Brain pericyte (primary cell): ENCODE measurements around the gene S100A7.
"Not testable (repeated sequence)": the region's sequence is repeated elsewhere in the genome, so short reads cannot be mapped to it uniquely, and the experiment has no call there.

ENCODE experiments used
- DNase-seq: peaks from one replicate; pipeline ENCODE4 v3.0.0-alpha.2; 2012; ENCODE audit warnings: low read depth, low spot score

S100A7 gene

DNA sequence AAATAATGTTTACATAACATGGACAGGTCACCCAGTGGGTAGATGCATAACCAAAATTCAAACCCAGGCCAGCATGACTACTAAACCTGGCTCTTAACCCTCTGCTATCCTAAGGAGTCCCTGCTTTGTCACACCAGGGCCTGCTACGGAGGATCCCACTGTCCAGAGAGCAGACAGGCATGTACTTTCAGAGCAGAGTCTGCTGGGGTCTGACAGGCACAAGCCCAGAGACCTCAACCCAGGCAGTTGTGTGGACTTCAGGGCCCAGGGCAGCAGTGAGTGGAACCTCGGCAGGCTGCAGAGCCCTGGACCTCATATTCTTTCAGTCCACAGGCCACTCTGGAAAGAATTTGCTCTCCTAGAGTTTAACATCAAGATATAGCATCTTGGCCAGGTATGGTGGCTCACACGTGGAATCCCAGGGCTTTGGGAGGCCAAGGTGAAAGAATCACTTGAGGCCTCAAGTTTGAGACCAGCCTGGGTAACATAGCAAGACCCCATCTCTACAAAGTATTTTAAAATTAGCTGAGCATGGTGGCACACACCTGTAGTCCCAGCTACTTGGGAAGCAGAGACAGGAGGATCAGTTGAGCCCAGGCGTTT is 16.1 kb upstream of the S100A7 start:
- no peak for DNase-seq

DNA sequence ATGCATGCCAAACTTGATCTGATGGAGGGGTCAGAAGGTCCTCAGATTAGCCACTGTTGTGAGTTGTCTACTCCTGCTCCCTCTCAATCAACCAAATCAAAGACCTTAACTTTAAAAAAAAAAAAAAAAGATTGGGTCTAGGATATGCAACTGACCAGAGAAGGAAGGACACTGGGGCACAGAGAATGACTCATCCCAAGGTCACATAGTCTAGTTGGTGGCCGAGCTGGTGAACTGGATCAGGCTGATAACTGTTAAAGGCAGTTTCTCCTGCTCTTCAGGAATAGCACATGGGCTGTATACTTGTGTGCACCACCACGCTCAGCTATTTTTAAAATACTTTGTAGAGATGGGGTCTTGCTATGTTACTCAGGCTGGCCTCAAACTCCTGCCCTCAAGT is 14.8 kb upstream of the S100A7 start:
- no peak for DNase-seq

DNA sequence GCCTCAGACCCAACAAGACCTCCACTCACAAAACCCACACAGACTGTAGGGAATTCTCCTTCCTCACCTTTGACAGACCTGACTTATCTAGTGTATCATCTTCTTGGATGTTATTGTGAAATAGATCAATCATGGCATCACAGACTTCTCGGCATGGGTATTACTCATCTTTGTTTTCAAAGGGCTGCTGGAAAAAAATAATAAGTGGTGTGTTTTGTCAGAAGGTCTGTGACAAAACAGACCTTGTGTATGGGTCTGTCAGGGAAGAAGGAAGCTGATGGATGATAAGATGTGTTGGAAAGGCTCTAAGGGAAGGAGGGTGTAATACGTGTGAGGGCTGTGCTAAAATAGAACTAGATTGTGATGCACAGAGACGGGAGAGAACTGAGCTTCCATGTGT is 13.9 kb upstream of the S100A7 start:
- DNase-seq = no peak

GRCh38 chr1:153470707-153471106 is 10.3 kb upstream of the S100A7 start:
- DNase-seq = no peak

- no peak for DNase-seq
Observed at GRCh38 chr1:153466908-153467307, 6.5 kb upstream of the S100A7 start.

GRCh38 chr1:153465811-153466636 is 5.6 kb upstream of the S100A7 start:
- no peak for DNase-seq

- not testable (repeated sequence) for DNase-seq
Observed at GRCh38 chr1:153462741-153463140, 2.3 kb upstream of the S100A7 start.

DNA sequence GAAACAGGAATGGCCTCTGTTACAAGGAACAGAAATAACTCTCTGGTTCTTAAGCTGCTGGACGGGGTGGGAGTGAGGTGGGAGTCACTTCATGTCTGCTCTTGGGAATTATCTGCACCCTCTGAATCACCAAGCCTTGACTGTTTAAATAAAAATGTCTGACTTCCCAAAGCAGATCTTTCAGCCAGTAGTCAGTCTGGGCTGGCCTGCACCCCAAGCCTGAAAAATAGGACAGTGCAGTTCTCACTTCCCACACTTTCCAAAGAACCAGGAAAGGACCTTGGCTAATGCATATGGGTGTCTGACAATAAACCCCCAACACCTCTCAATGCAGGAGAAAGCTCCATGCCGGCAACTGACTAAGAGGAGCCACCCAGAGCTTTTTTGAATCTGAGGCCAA is 796 bp downstream of the S100A7 start:
- DNase-seq = no peak

DNA sequence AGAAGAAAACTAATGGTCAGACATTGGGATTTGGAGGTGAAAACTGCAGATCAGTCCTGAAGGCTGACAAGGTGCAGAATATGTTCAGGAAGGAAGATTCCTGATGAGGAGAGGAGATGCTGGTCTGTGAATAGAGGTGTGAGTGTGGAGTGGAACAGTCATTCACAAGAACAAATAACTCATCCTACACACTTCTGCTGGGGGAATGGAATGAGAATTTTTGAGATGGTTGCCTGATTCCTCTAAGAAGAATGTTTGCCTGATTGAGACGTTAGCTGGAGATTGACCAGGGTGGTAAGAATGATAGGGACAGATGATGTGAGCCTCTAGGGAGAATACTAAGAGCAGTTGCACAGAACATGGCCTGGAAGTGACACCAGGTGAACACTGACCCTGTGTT is 4.1 kb downstream of the S100A7 start:
- no peak for DNase-seq

- DNase-seq = not testable (repeated sequence)
Observed at GRCh38 chr1:153448851-153449250, 11.6 kb downstream of the S100A7 start.

DNA sequence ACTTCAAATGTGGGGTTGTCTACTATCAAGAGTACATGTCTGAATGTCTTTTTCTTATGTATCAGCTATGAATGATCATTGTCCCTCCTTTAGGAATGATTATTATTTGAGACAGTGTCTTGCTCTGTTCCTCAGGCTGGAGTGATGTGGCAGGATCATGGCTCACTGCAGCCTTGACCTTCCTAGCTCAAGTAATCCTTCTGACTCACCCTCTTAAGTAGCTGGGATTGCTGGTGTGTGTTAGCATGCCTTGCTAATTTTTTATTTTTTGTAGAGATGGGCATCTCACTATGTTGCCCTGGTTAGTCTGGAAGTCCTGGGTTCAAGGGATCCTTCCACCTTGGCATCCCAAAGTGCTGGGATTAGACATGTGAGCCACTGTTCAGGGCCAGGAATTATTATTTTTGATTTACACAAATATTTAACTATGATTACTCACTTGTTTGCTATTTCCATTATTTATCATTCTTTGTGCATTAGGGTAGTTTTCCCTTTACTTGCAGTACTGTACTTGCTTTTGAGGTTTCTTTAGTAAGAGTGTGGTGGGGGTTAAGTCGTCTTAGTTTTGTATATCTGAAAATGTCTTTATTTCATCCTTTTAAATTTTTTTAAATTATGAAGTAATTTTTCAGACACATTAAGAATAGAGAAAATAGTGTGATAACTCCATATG is 12.8 kb downstream of the S100A7 start:
- DNase-seq = no peak

- DNase-seq = no peak
Observed at GRCh38 chr1:153444078-153444477, 16.4 kb downstream of the S100A7 start.

DNA sequence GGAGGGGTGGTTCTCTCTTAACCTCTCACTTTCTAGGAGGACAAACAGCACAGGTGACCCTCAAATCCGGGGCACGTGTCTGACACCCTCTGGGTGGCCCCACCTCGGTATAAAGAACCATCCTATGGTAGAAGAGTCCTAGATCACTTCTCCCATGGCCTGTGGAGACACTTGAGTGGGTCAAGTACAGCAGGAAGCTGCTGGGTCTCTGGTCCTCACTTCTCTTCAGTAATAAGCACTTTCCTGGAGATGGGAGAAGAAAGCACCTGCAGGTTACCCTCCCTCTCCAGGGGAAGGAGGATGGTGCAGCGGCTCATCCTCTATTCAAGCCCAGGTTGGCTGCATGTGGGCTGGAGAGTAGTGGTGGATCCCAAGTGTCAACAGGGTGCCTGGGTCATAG is 17.0 kb downstream of the S100A7 start:
- no peak for DNase-seq

DNA sequence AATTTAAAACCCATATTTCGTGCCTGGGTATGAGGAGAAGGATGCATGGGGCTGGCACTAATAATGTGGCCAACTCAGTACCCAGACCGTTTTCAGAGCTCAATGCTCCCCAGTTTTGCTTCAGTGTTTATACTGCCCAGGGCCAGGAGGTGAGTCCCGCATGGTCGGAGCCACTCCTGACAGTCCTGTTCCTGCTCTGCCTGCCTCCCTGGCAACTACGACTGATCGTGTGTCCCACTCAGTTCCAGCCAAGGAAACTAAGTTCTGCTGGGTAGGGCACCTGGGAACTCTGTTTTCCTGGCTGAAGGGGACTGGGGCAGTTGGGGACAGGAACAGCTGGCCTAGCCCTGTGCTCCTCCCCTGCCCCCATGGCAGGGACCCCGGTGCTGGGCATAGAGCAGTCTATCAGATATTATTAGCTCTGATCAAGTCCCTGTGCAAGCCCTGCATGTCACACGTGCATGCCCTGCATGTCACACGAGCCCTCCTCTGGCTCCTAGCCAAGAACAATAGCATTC is 19.2 kb downstream of the S100A7 start:
- DNase-seq = no peak

GRCh38 chr1:153439273-153439672 is 21.2 kb downstream of the S100A7 start:
- no peak for DNase-seq

DNA sequence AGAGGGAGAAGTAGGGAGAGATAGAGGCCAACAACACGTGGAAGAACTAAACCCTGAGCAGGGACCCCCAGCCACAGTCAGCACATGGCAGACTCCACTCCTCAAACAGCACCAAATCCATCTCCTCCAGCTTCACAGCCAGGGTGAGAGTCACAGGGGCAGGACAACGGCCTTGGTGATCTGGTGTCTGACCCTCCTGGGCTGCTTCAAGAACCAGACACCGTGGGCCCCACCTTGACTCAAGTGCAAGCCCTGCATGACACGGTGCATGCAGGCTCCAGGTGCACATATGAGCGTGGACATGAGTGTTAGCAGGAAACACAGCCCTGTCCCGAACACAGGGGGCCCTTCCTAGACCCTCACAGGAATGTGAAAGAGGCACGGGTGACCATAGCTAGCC is 21.9 kb downstream of the S100A7 start:
- DNase-seq = no peak

DNA sequence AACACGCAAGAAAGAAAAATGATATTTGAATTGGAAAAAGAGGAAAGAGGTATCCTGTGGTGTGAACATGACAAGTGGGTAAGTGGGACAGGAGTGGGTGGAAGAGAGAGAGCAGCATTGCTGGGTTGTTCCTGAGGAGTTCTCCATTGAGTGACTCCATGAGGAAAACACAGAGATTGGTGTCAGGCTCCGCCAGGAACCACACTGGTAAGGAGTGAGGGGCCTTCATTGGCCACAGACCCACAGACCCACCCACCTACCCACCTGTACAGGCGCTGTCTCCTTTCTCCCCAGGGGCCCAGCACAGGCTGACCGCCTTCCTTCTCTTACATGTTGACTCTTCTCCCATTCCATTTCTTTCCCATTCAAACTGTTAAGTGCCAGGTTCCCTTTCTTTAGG is 23.2 kb downstream of the S100A7 start:
- DNase-seq = no peak

DNA sequence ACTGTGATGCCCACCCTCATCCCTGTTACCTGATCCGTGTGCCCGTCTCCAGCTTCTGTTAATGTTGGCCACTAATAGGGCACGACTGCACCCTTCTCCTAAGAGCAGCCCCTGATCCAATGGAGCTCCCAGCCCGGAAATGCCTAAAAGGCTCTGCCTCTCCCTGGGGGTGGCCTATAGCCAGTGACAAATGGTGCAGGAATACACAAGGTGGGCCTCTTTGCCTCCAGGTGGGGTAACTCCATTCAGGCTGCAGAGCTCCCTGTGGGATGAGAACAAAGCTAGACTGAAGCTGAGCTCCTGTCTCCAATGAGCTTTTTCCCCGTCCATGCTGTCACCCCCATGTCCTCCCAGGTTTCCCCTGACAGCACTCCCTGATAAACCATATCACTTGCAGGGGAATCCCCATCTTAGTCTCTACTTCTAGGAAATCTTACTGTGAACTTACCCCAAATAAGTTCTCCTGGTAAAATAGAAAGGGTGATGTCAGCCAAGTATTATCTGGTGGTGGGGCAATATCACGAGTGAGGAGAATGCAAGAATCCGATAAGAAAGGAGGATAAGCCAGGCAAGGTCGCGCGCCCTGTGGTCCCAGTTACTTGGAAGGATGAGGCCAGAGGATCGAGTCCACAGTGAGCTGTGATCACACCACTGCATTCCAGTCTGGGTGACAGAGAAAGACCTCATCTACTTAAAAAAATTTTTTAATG is 25.6 kb downstream of the S100A7 start:
- no peak for DNase-seq

- DNase-seq = no peak
Observed at GRCh38 chr1:153432874-153433681, 27.4 kb downstream of the S100A7 start.

GRCh38 chr1:153431928-153432327 is 28.5 kb downstream of the S100A7 start:
- no peak for DNase-seq

DNA sequence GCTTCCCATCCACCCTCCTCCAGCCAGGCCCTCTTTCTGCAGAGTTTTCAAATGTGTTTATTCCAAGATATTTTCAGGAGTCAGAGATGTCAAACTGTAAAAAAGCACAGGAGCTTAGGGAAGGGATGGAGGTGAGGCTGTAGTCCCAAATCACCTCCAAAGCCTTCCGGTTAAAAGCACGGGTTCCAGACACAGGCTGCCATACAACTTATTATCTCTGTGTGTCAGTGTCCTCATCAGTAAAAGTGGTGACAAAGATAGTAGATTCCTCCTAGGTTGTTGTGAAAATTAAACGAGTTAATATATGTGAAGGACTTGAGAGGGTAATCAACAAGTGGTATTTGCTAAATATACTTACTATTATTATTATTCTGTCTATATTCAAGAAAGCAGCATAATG is 29.0 kb downstream of the S100A7 start:
- no peak for DNase-seq
